Activated effector memory CD4-positive, alpha-beta T cell treated with anti-CD3 and anti-CD28 coated beads, Interleukin-2, amount 50 U/mL, for 16 hours (primary cell): Measurements from ENCODE around the gene GTF3C5.
"Not testable (repeated sequence)": the region's sequence is repeated elsewhere in the genome, so short reads cannot be mapped to it uniquely, and the experiment has no call there.

Source experiments
- DNase-seq: peaks from one replicate; pipeline ENCODE4 v3.0.0-alpha.2; 2020

Gene GTF3C5

GRCh38 chr9:132996526-132996925 lies 34.3 kb upstream of the GTF3C5 start:
- DNase-seq = peak; percentile 50

- DNase-seq = no peak
These were observed 33.2 kb upstream of the GTF3C5 start for GRCh38 chr9:132997591-132997990.

DNA sequence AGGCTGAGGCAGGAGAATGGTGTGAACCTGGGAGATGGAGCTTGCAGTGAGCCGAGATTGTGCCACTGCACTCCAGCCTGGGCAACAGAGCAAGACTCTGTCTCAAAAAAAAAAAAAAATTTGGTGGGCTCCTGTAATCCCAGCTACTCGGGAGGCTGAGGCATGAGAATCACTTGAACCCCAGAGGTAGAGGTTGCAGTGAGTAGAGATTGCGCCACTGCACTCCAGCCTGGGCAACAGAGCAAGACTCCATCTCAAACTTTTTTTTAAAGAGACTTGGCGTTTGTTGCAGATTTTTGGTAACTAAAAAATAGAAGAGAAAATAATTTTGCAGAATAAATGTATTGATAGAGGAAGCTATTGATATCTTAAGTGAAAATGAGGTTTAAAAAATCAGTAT lies 32.6 kb upstream of the GTF3C5 start:
- DNase-seq = not testable (repeated sequence)

DNA sequence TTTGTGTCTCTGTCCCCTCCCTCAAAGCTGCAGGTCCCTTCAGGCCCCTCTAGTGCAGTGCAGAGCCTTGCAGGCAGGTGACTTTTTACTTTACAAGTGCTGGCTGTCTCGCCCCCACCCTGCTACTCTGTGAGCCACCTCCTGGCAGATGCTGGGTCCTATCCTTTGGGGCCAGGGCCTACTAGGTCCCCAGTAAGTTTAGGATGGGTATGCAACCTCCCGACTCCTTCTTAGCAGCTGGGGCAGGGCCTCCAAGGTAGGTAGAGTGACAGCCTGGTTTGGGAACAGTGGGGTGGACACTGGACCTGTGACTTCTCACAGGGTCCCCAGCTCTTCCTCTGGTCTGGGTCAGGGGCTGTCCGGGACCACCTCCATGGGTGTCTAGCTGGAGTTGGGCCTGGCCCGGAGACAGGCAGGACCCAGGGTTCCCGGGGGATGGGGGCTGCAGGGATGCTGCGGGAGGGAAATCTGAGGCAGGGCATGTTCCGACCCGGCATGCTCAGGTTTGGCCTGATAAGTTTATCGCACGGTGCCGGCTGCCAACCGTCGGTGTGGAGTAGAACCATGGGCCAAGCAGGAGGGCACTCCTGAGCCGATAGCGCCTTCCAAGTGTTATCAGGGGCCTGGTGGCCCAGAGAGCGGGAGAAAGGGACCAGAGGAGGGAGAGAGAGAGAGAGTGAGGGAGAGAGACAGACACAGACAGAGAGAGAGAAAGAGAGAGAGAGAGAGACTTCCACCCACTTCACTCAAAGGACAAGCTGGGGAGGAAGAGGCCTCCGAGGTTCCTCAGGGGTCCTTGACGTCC lies 31.8 kb upstream of the GTF3C5 start:
- DNase-seq = no peak

DNA sequence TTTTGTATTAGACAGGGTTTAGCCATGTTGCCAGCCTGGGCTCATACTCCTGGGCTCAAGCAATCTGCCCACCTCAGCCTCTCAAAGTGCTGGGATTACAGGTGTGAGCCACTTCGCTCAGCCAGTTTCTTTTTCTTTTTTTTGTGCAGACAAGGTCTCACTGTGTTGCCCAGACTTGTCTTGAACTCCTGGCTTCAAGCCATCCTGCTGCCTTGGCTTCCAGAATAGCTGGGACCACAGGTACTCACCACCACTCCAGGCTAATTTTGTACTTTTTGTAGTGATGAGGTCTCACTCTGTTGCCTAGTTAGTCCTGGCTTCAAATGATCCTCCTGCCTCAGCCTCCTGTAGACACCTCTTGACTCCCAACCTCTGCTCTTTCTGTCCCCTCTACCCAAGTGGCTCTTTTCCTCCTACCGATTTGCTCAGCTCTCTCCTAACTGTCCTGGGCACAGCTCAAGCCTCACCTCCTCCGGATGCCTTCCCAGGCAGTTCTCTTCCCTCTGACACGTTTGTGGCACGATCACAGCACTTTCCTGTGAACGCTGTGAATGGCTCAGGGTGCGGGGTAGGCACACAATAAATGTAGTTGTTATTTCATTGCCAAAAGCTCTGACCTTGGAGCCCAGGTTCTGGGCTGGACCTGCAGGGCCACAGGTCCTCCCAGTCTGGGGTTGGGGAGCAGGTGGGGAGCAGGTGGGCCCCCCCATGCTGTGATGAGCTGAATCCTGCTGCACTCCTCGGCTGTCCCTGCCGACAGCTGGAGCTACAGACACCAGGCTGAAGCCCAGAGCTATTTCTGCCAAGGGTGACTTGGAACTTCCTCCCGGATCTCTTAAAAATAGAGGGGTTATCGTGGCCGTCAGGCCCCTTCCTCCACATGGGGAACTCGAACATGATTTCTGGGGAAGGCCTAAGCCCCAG lies 28.4 kb upstream of the GTF3C5 start:
- DNase-seq = no peak

- DNase-seq = no peak
These were observed 27.7 kb upstream of the GTF3C5 start for GRCh38 chr9:133003071-133003461.

DNA sequence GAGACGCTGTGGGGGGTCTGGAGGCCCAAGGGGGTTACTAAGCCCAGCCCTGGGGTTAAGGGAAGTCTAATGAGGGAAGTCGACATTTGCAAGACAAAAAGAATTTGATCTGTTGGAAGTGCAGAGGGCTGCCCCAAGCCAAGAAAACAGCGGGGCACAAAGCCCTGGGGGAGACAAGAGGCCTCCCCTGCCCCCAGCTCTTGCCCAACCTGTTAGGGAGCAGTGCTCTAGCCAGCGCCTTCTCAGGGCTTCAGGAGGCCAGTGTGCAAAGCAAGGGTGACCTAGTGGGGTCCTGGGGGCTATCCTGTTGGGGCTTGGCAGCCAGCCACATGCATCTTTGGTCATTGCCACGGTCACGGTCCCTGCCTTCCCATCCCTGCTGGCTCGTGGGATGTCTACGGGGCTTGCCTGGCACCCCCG lies 27.1 kb upstream of the GTF3C5 start:
- no peak for DNase-seq

DNA sequence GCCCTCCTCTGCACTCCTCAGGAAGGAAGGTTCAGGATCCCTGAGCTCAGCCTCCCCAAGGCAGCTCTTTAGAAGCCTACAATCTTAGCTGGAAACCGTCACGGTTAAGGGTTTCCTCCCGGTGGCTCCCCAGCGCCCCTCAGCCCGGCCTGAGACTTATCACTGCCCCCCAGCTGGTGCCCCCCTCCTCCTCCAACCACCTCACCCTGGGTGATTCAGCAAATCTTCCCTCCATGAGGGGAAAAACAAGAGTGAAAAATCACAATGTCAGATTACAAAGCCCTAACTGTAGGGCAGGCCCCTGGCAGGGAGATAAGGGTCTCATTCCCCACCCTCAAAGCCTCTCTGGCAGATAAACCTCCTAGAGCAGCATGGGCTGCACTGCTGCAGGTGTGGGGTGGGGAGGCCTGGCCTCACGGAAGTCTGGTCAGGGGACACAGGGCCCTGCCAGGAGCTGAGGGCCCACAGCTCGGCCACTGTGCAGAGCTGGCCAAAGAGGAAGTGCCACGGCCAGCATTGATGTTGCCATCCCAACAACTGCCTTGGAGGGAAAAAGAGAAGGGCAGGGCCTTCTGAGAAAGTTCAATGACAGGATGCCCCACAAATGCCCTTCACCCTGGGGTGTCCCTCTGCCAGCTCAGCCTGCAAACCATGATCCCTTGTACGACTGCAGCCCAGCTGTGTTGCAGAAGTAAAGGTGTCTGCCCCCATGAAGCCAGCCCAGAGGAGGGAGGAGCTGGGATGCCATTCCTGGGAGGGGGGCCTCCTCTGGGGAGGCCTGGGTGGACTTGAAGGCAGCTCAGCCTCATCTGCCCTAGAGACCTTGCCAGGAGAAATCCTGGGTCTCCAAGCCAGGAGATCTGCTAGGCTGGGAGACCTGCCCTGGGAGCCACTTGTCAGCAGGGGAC lies 26.5 kb upstream of the GTF3C5 start:
- DNase-seq = no peak

DNA sequence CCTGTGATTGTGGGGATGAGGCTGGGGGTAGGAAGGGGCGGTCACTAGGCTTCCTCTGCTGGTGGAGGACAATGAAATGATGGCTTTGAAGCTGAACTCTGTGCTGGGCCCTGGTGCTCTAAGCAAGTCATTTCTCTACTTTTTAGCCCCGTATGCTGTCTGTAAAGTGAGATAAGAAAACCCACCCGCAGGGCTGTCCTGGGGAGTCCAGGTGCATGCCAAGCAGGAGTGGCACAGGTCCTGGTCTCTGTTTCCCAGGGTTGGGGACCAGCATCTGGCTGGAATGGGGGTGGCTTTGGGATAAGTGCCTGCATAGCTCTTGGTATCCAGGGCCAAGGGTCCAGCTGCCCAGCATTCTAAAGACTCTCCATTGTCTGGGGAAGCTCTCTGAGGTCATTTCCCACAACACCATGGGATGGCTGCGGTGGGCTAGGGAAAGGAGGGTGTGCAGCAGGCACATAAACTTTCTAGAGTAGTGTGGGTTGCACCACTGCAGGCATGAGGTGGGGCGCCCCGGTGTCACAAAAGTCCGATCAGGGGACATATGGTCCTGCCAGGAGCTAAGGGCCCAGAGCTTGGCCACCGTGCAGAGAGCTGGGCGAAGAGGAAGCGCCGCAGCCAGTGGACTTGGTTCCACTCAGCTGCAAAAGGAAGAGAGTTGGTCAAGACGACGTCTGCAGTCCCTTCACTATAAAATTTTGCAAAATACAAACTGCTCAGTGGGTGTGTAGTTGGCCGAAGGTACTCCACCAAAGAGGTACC lies 25.6 kb upstream of the GTF3C5 start:
- DNase-seq = no peak

- DNase-seq = no peak
These were observed 24.8 kb upstream of the GTF3C5 start for GRCh38 chr9:133005957-133006356.

- no peak for DNase-seq
These were observed 24.0 kb upstream of the GTF3C5 start for GRCh38 chr9:133006731-133007352.

DNA sequence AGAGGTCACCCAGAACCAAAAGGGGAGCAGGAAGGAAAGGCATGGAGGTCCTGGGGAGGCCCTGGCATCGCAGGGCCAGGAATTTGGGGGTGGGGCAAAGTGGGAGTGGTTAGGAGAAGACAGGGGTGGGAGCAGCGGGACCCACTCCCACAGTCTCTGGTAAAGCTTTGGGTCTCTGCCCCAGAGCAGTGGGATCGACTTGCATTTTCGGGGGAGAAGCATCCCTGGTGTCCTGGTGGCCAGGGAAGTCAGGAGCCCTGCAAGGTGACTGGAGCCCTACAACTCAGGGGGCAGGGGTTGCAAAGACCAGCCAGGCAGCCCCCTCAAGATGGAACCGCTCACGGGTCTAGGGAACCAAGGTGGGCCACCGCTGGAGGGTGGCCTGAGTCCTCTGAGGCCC lies 22.4 kb upstream of the GTF3C5 start:
- peak; percentile 34 for DNase-seq

DNA sequence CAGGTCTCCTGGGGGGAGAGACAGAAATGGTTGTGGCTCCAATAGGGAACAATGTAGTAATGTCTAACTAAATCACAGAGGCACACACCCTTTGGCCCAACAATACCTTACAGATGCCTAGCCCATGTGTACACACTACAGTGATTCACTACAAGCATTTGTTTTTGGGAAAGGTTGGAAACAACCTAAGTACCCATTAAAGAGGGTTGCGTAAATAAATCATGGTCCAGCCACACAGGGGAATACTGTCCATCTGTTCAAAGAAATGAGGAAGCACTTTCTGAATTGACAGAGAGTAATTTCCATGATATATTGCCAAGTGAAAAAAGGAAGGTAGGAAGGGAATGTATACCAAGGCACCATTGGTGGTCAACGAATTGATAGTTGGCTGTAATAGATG lies 22.0 kb upstream of the GTF3C5 start:
- no peak for DNase-seq

- no peak for DNase-seq
These were observed 20.8 kb upstream of the GTF3C5 start for GRCh38 chr9:133009906-133010582.

- DNase-seq = no peak
These were observed 16.1 kb upstream of the GTF3C5 start for GRCh38 chr9:133014696-133015095.

GRCh38 chr9:133023117-133023890 lies 7.5 kb upstream of the GTF3C5 start:
- peak; percentile 77 for DNase-seq

DNA sequence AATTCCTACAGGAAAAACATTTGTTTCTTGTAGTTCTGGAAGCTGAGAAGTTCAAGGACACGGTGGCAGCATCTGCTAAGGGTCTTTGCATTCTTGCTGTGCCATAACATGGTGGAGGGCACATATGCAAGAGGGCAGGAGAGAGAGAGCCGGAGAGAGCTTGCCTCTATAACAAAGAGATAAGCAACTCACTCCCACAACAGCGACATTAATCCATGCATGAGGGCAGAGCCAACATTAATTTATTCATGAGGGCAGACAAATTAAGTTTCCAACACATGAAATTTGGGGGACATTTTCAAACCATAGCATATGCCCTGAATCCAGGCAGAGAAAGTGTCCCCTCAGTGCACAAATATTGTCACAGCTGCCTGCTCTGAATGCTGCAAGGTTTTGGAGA lies 4.4 kb upstream of the GTF3C5 start:
- DNase-seq = no peak

DNA sequence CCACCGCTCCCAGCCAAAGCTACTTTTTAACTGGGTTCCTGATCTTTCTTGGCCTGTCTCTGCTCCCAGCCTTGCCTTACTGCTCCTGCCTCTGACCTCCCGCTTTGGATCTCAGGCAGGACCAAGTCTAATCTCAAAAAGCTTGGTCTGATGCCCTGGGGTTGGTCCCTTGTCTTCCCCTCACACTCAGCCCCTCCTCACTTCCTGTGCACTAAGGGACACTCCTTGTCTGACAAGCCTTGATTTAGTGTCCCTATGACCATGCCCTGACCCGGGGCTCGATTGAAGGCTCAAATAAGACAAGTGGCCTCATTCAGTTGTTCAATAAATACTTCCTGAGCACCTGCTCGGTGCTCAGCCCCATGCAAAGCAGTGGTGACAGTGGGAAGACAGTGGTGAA lies 3.7 kb upstream of the GTF3C5 start:
- DNase-seq = no peak

DNA sequence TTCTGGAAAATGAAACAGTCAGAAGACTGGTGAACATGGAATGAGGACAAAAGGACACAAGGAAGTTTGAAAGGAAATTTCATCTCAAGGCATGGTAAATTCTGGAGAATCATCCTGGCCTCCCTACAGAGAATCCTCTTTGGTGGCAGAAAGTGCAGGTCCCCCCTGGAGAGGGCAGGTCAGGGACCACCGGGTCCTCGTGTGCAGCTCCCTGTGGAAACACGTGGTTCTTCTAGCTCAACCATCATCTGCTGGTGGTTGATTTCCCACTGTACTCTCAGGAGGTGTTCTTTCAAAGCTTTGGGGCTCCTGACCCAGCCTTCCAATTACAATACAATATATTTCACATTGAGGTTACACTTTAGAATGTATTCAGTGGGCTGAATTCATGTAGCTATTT lies 2.6 kb upstream of the GTF3C5 start:
- no peak for DNase-seq

- DNase-seq = no peak
These were observed 842 bp upstream of the GTF3C5 start for GRCh38 chr9:133029994-133030316.

DNA sequence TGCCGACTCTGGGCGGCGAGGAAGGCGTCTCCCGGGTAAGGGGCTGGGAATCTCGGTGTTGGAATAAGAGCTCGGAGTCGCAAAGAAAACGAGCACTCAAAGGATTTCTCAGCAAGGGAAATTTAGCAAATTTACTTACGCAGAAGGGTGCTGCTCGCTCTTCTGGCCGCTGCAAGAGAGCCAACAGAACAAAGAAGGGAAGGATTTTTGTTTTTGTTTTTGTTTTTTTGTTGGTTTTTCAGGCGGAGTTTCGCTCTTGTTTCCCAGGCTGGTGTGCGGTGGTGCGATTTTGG lies 279 bp downstream of the GTF3C5 start:
- DNase-seq = no peak
